HepG2 (cell line): ENCODE measurements around the gene FBLN5. TPM values are rescaled to one million over a fixed set of nuclear protein-coding genes. Genes with fewer than 3 reads are reported as not detected.

ENCODE experiments used
- ATAC-seq: fragments of 200-7000 bp; cut with Tn5 transposase; 3 replicates; pipeline ENCODE4 v1.9.1; 2020; ENCODE audit warnings: mild to moderate bottlenecking, moderate library complexity
- BruUV-seq: library from RNA; stranded (reverse); fragments of 400-500 nt; replicated peaks from 2 replicates; lab custom pipeline; 2021; lab: Mats Ljungman, UMichigan
- CTCF ChIA-PET: fragments of 300-600 bp; formaldehyde crosslinking; extraction: SDS; loops from one replicate; lab custom pipeline; 2021; ENCODE audit warnings: low total read pairs, inconsistent platforms, low intra/inter-chr PET ratio; lab: Yijun Ruan, JAX
- POLR2A ChIA-PET: fragments of 350-600 bp; sonication (Branson Sonifier 250); formaldehyde crosslinking; loops from one replicate; lab custom pipeline; 2020; ENCODE audit warnings: antibody characterized with exemption, inconsistent platforms; lab: Yijun Ruan, JAX
- DNase-seq: peaks from one replicate; pipeline ENCODE4 v3.0.0-alpha.2; 2015; ENCODE audit warnings: low spot score
- FAIRE-seq: peaks from 3 replicates; lab custom pipeline; 2011; peaks lifted over from hg19 to GRCh38; lab: Jason Lieb, UNC
- H2AFZ ChIP-seq: one replicate; pipeline ENCODE4 v1.6.1; 2011; ENCODE audit warnings: low read length, inconsistent platforms
- H3K27ac ChIP-seq: fragments of 300-600 bp; 3 replicates; pipeline ENCODE4 v1.8.0; 2011; ENCODE audit warnings: mixed run types, mild to moderate bottlenecking, mixed read lengths, low read length, inconsistent platforms; ENCODE audit not compliant: insufficient read depth; ENCODE audit errors: extremely low read length
- H3K27me3 ChIP-seq, 2 experiments: fragments of 200-600 bp in 1 of 2; 2 replicates in 1 of 2; 3 replicates in 1 of 2; pipeline versions ENCODE4 v1.6.0 to v1.8.0; 2011; ENCODE audit warnings: low read length in 2 of 2, mild to moderate bottlenecking in 2 of 2, moderate library complexity in 2 of 2, inconsistent platforms in 1 of 2; ENCODE audit not compliant: insufficient read depth in 2 of 2, control insufficient read depth in 1 of 2
- H3K36me3 ChIP-seq, 2 experiments: fragments of 200-600 bp in 1 of 2; replicated peaks in 1 of 2; 2 replicates in 1 of 2; 3 replicates in 1 of 2; pipeline versions ENCODE4 v1.5.1 to v1.8.0; 2011; ENCODE audit warnings: low read length in 2 of 2, inconsistent platforms in 1 of 2; ENCODE audit not compliant: insufficient read depth in 2 of 2, control insufficient read depth in 1 of 2
- H3K4me1 ChIP-seq: 2 replicates; pipeline ENCODE4 v1.5.1; 2012; ENCODE audit warnings: low read length, inconsistent platforms; ENCODE audit not compliant: insufficient read depth
- H3K4me2 ChIP-seq: 2 replicates; pipeline ENCODE4 v1.6.0; 2011; ENCODE audit warnings: low read depth, low read length, inconsistent platforms
- H3K4me3 ChIP-seq, 3 experiments: fragments of 200-600 bp in 1 of 3; sonication (generic), shearing (Covaris generic) in 1 of 3; replicated peaks in 1 of 3; 2 replicates each; pipeline ENCODE4 v1.5.1; 2011 to 2016; ENCODE audit warnings: low read length in 3 of 3, inconsistent platforms in 2 of 3, low read depth in 2 of 3, mild to moderate bottlenecking in 2 of 3, control low read depth in 1 of 3, mixed read lengths in 1 of 3; ENCODE audit not compliant: insufficient read depth in 1 of 3
- H3K79me2 ChIP-seq: one replicate; pipeline ENCODE4 v1.6.1; 2011; ENCODE audit warnings: low read length, inconsistent platforms; ENCODE audit not compliant: insufficient read depth
- H3K9ac ChIP-seq: 2 replicates; pipeline ENCODE4 v1.6.0; 2011; ENCODE audit warnings: mild to moderate bottlenecking, low read depth, low read length, inconsistent platforms; ENCODE audit not compliant: insufficient read depth
- H3K9me3 ChIP-seq: 2 replicates; pipeline ENCODE4 v1.5.1; 2012; ENCODE audit warnings: mild to moderate bottlenecking, low read length
- H4K20me1 ChIP-seq: 2 replicates; pipeline ENCODE4 v1.6.0; 2011; ENCODE audit warnings: inconsistent platforms, mild to moderate bottlenecking, low read length, moderate library complexity; ENCODE audit not compliant: insufficient read depth
- HES4 ChIP-seq: sonication (generic); formaldehyde crosslinking; IDR thresholded peaks from 2 replicates; pipeline ENCODE4 v1.9.0; 2021; ENCODE audit warnings: mild to moderate bottlenecking, missing genetic modification reagents, borderline replicate concordance
- KMT2B ChIP-seq: IDR thresholded peaks from 2 replicates; pipeline ENCODE4 v1.6.1; 2016; ENCODE audit warnings: missing genetic modification reagents, missing compliant biosample characterization
- SNAPC2 ChIP-seq: sonication (generic); formaldehyde crosslinking; IDR thresholded peaks from 2 replicates; pipeline ENCODE4 v1.8.1; 2022; ENCODE audit warnings: mild to moderate bottlenecking, missing genetic modification reagents
- ZFYVE20 ChIP-seq: sonication (generic); formaldehyde crosslinking; IDR thresholded peaks from 2 replicates; pipeline ENCODE4 v1.8.0; 2023; ENCODE audit warnings: low read depth, mild to moderate bottlenecking, moderate library complexity, missing genetic modification reagents, borderline replicate concordance
- ZNF335 ChIP-seq: sonication (generic); formaldehyde crosslinking; IDR thresholded peaks from 2 replicates; pipeline ENCODE4 v1.4.0; 2020; ENCODE audit warnings: missing genetic modification reagents
- ZNF460 ChIP-seq: sonication (generic); formaldehyde crosslinking; IDR thresholded peaks from 2 replicates; pipeline ENCODE4 v1.5.1; 2020; ENCODE audit warnings: missing genetic modification reagents, mild to moderate bottlenecking, borderline replicate concordance
- ZNF512B ChIP-seq: sonication (generic); formaldehyde crosslinking; IDR thresholded peaks from 2 replicates; pipeline ENCODE4 v1.5.1; 2020; ENCODE audit warnings: missing genetic modification reagents, mild to moderate bottlenecking, borderline replicate concordance
- WGBS: methylation state at CpG from one replicate; pipeline ENCODE4 v1.1.6; 2017; ENCODE audit warnings: low lambda C conversion rate; 5-methylcytosine and 5-hydroxymethylcytosine counted together
- in situ Hi-C: cut with HindIII; loops from 2 replicates; pipeline ENCODE4 v1.10.0; 2017; ENCODE audit warnings: low pct_unique_long_range_greater_than_20kb; ENCODE audit not compliant: extremely low pct_ligation_motif_present
- intact Hi-C: fragments of 100-400 bp; cut with micrococcal nuclease; formaldehyde crosslinking; loops from one replicate; pipeline ENCODE4 v1.10.0; 2022; ENCODE audit not compliant: unreplicated experiment
- polyA plus RNA-seq, 8 experiments: library from polyadenylated mRNA; depleted of rRNA in 3 of 8; stranded (reverse) in 7 of 8; unstranded in 1 of 8; fragments of >200 nt; fragmentation: Illumina TruSeq in 4 of 8; extraction: Trizol in 4 of 8; gene quantifications; 2 replicates each; pipeline versions ENCODE4 v1.2.1 to v1.2.3, GENCODE V29; 2011 to 2016; ENCODE audit warnings: low read depth in 4 of 8, missing spikeins in 1 of 8, mixed read lengths in 1 of 8; ENCODE audit not compliant: insufficient read depth in 1 of 8
- total RNA-seq, 5 experiments: library from RNA; depleted of rRNA; stranded (reverse); fragments of >200 nt; fragmentation: Illumina TruSeq; extraction: Trizol; gene quantifications; 2 replicates each; pipeline ENCODE4 v1.2.3, GENCODE V29; 2016; ENCODE audit warnings: low read depth in 1 of 5

The FBLN5 gene
- total and polyA plus RNA-seq, 2 of the 13 experiments (the other 11 are each of a cell fraction or from before 2014, with no cell fraction given) = 0.38 to 0.77 TPM

GRCh38 chr14:91891101-91891500 lies 56.4 kb downstream of the FBLN5 start:
- Histone ChIP-seq H2AFZ (no peak overlapping the region), H3K4me1 (no peaks in the 10 kb centered on the region; the same call in 1 of the 2 replicates), H3K9me3 (no peaks in the 10 kb centered on the region), H3K4me3 (no peak overlapping the region), H3K36me3 (no peaks in the 10 kb centered on the region), H3K4me2 (no peak overlapping the region), H3K79me2 (no peaks in the 10 kb centered on the region), H3K9ac (no peak overlapping the region), H4K20me1 (no peaks in the 10 kb centered on the region), H3K27me3 (no peaks in the 10 kb centered on the region), H3K27ac (no peak overlapping the region)
- ChIA-PET POLR2A (no interaction called here), CTCF (no interaction called here)
- WGBS = 74% methylated on average over 5 of the region's 5 CpGs
- TF ChIP-seq ZNF512B (CRISPR knock-in tag) = no peak
- TF ChIP-seq KMT2B (CRISPR knock-in tag) = no peak
- TF ChIP-seq SNAPC2 (CRISPR knock-in tag) = no peak
- DNase-seq (no peak), FAIRE-seq (no peak), ATAC-seq (no peak)
- intact Hi-C loops = no loop called here
- in situ Hi-C loops = no loop called here
- no TSS peak for BruUV-seq

GRCh38 chr14:91890291-91890749 lies 57.2 kb downstream of the FBLN5 start:
- BruUV-seq = no TSS peak
- H4K20me1 ChIP-seq = no peaks in the 10 kb centered on the region
- in situ Hi-C loops (no loop called here), intact Hi-C loops (no loop called here)
- no peaks in the 10 kb centered on the region for H3K27me3 ChIP-seq
- CTCF ChIA-PET = no interaction called here
- POLR2A ChIA-PET = no interaction called here
- 57% methylated on average over 5 of the region's 5 CpGs for WGBS
- H3K4me2 ChIP-seq = no peak overlapping the region
- FAIRE-seq (no peak), DNase-seq (no peak), ATAC-seq (no peak)
- no peaks in the 10 kb centered on the region; the same call in 1 of the 2 replicates for H3K4me1 ChIP-seq
- H3K9me3 ChIP-seq = no peaks in the 10 kb centered on the region
- no peak overlapping the region for H2AFZ ChIP-seq
- no peak overlapping the region for H3K27ac ChIP-seq
- no peak overlapping the region for H3K9ac ChIP-seq
- no peaks in the 10 kb centered on the region for H3K36me3 ChIP-seq
- H3K4me3 ChIP-seq = no peak overlapping the region
- no peaks in the 10 kb centered on the region for H3K79me2 ChIP-seq
- no peak for TF ChIP-seq ZNF460
- no peak for TF ChIP-seq ZFYVE20 (CRISPR knock-in tag)
- TF ChIP-seq HES4 (CRISPR knock-in tag) = no peak
- TF ChIP-seq ZNF335 = no peak
